Neural cell (in vitro differentiated cells): ENCODE data around the gene SNTG2. TPM values are rescaled to one million over a fixed set of nuclear protein-coding genes. Genes with fewer than 3 reads are reported as not detected.

Experiments
- H2AFZ ChIP-seq: fragments of 200-600, 300-800 bp; sonication (generic), shearing (Covaris generic); 2 replicates; pipeline ENCODE4 v1.6.0; 2014; ENCODE audit warnings: low read depth, mild to moderate bottlenecking, antibody characterized with exemption, low read length, moderate library complexity
- H3F3A ChIP-seq: fragments of 200-600 bp; shearing (Covaris generic); 2 replicates; pipeline ENCODE4 v1.6.1; 2016; ENCODE audit warnings: mild to moderate bottlenecking, moderate library complexity, mixed read lengths, antibody characterized with exemption, low read length; ENCODE audit not compliant: insufficient read depth, poor library complexity, severe bottlenecking
- H3K27ac ChIP-seq: fragments of 200-600, 300-800 bp; sonication (generic), shearing (Covaris generic); 2 replicates; pipeline ENCODE4 v1.5.1; 2014; ENCODE audit warnings: mild to moderate bottlenecking, low read length, moderate library complexity
- H3K27me3 ChIP-seq: fragments of 300-800, 200-600 bp; sonication (generic), shearing (Covaris generic); 2 replicates; pipeline ENCODE4 v1.6.0; 2014; ENCODE audit warnings: mild to moderate bottlenecking, low read depth, low read length, moderate library complexity; ENCODE audit not compliant: insufficient read depth
- H3K36me3 ChIP-seq: fragments of 300-800, 200-600 bp; sonication (generic), shearing (Covaris generic); 2 replicates; pipeline ENCODE4 v1.5.1; 2014; ENCODE audit warnings: mild to moderate bottlenecking, antibody characterized with exemption, low read length, moderate library complexity; ENCODE audit not compliant: insufficient read depth
- H3K4me2 ChIP-seq: fragments of 300-800, 200-600 bp; sonication (generic), shearing (Covaris generic); 2 replicates; pipeline ENCODE4 v1.6.0; 2014; ENCODE audit warnings: mild to moderate bottlenecking, low read length
- H3K4me3 ChIP-seq: fragments of 300-800, 200-600 bp; sonication (generic), shearing (Covaris generic); 2 replicates; pipeline ENCODE4 v1.5.1; 2014; ENCODE audit warnings: mild to moderate bottlenecking, low read length, moderate library complexity
- H3K79me2 ChIP-seq: fragments of 200-600 bp; shearing (Covaris generic); replicated peaks from 2 replicates; pipeline ENCODE4 v1.6.0; 2014; ENCODE audit warnings: mild to moderate bottlenecking, low read length, moderate library complexity; ENCODE audit not compliant: insufficient read depth
- H3K9ac ChIP-seq: fragments of 300-800, 200-600 bp; sonication (generic), shearing (Covaris generic); 2 replicates; pipeline ENCODE4 v1.6.1; 2016; ENCODE audit warnings: mild to moderate bottlenecking, low read length, mixed read lengths
- H3K9me2 ChIP-seq: fragments of 200-600 bp; shearing (Covaris generic); 2 replicates; pipeline ENCODE4 v1.6.1; 2016; ENCODE audit warnings: mild to moderate bottlenecking, low read length, mixed read lengths; ENCODE audit not compliant: insufficient read depth
- H3K9me3 ChIP-seq: fragments of 200-600, 300-800 bp; sonication (generic), shearing (Covaris generic); 2 replicates; pipeline ENCODE4 v1.6.1; 2016; ENCODE audit warnings: mild to moderate bottlenecking, mixed run types, low read length, moderate library complexity, mixed read lengths
- H4K20me1 ChIP-seq: fragments of 200-600 bp; shearing (Covaris generic); 2 replicates; pipeline ENCODE4 v1.6.1; 2016; ENCODE audit warnings: mild to moderate bottlenecking, mixed run types; ENCODE audit not compliant: insufficient read depth
- EP300 ChIP-seq: fragments of 450-650 bp; conservative IDR thresholded peaks from 2 replicates; pipeline ENCODE4 v1.6.1; 2014; ENCODE audit warnings: antibody characterized with exemption, mild to moderate bottlenecking, moderate library complexity; ENCODE audit not compliant: poor library complexity, severe bottlenecking
- EZH2 ChIP-seq: fragments of 200-600, 300-800 bp; shearing (Covaris generic), sonication (generic); IDR thresholded peaks from 2 replicates; pipeline ENCODE4 v1.6.1; 2014; ENCODE audit warnings: antibody characterized with exemption, low read length, borderline replicate concordance, mild to moderate bottlenecking; ENCODE audit not compliant: insufficient read depth, poor library complexity, severe bottlenecking
- MXI1 ChIP-seq: fragments of 450-650 bp; conservative IDR thresholded peaks from 2 replicates; pipeline ENCODE4 v1.6.1; 2014; ENCODE audit warnings: antibody characterized with exemption, mild to moderate bottlenecking; ENCODE audit not compliant: poor library complexity, severe bottlenecking
- POLR2AphosphoS5 ChIP-seq: IDR thresholded peaks from 2 replicates; pipeline ENCODE4 v1.6.1; 2012
- RAD21 ChIP-seq: fragments of 450-650 bp; conservative IDR thresholded peaks from 2 replicates; pipeline ENCODE4 v1.6.1; 2014; ENCODE audit warnings: antibody characterized with exemption, mild to moderate bottlenecking, moderate library complexity
- SMC3 ChIP-seq: fragments of 450-650 bp; conservative IDR thresholded peaks from 2 replicates; pipeline ENCODE4 v1.6.1; 2014; ENCODE audit warnings: antibody characterized with exemption, mild to moderate bottlenecking, moderate library complexity; ENCODE audit not compliant: poor library complexity
- TAF1 ChIP-seq: IDR thresholded peaks from 2 replicates; pipeline ENCODE4 v1.6.1; 2012; ENCODE audit warnings: low read depth
- polyA plus RNA-seq: library from polyadenylated mRNA; depleted of rRNA; stranded (reverse); fragments of >200 nt; gene quantifications from 2 replicates; pipeline ENCODE4 v1.2.3, GENCODE V29; 2014
- TF ChIP-seq, protein P1 (sequence below): IDR thresholded peaks from 2 replicates; pipeline ENCODE4 v1.6.1; 2012; ENCODE audit warnings: borderline replicate concordance
- TF ChIP-seq, protein P2 (sequence below): fragments of 450-650 bp; IDR thresholded peaks from 2 replicates; pipeline ENCODE4 v1.5.1; 2014; ENCODE audit warnings: antibody characterized with exemption, mild to moderate bottlenecking, moderate library complexity; ENCODE audit not compliant: poor library complexity, severe bottlenecking

SNTG2 gene
- polyA plus RNA-seq, 1 donor from 2014 or later, result not detected

DNA sequence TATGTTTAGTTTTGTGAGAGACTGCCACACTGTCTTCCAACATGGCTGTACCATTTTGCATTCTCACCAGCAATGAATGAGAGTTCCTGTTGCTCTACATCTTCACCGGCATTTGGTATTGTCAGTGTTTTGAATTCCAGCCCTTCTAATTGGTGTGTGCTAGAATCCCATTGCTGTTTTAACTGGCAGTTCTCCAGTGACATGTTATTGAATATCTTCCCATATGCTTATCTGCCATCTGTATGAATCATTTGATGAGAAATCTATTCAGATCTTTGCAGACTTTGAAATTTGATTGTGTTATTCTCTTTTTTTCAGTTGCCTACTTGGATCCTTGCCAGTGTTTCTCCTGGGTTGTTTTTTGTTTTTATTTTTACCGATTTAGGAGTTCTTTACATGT, 99.0 kb downstream of the SNTG2 start:
- no peak overlapping the region for H3K4me3 ChIP-seq
- H3K4me2 ChIP-seq, result no peak overlapping the region
- no peaks in the 10 kb centered on the region for H4K20me1 ChIP-seq
- H3K36me3 ChIP-seq, result no peaks in the 10 kb centered on the region
- H3K9ac ChIP-seq, result no peak overlapping the region
- H2AFZ ChIP-seq, result no peak overlapping the region
- TF ChIP-seq, protein P1, sequence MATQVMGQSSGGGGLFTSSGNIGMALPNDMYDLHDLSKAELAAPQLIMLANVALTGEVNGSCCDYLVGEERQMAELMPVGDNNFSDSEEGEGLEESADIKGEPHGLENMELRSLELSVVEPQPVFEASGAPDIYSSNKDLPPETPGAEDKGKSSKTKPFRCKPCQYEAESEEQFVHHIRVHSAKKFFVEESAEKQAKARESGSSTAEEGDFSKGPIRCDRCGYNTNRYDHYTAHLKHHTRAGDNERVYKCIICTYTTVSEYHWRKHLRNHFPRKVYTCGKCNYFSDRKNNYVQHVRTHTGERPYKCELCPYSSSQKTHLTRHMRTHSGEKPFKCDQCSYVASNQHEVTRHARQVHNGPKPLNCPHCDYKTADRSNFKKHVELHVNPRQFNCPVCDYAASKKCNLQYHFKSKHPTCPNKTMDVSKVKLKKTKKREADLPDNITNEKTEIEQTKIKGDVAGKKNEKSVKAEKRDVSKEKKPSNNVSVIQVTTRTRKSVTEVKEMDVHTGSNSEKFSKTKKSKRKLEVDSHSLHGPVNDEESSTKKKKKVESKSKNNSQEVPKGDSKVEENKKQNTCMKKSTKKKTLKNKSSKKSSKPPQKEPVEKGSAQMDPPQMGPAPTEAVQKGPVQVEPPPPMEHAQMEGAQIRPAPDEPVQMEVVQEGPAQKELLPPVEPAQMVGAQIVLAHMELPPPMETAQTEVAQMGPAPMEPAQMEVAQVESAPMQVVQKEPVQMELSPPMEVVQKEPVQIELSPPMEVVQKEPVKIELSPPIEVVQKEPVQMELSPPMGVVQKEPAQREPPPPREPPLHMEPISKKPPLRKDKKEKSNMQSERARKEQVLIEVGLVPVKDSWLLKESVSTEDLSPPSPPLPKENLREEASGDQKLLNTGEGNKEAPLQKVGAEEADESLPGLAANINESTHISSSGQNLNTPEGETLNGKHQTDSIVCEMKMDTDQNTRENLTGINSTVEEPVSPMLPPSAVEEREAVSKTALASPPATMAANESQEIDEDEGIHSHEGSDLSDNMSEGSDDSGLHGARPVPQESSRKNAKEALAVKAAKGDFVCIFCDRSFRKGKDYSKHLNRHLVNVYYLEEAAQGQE, result no peak
- TF ChIP-seq, protein P2, sequence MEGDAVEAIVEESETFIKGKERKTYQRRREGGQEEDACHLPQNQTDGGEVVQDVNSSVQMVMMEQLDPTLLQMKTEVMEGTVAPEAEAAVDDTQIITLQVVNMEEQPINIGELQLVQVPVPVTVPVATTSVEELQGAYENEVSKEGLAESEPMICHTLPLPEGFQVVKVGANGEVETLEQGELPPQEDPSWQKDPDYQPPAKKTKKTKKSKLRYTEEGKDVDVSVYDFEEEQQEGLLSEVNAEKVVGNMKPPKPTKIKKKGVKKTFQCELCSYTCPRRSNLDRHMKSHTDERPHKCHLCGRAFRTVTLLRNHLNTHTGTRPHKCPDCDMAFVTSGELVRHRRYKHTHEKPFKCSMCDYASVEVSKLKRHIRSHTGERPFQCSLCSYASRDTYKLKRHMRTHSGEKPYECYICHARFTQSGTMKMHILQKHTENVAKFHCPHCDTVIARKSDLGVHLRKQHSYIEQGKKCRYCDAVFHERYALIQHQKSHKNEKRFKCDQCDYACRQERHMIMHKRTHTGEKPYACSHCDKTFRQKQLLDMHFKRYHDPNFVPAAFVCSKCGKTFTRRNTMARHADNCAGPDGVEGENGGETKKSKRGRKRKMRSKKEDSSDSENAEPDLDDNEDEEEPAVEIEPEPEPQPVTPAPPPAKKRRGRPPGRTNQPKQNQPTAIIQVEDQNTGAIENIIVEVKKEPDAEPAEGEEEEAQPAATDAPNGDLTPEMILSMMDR, result no peak
- TF ChIP-seq POLR2AphosphoS5 (no peak), EZH2 (no peak), SMC3 (no peak), TAF1 (no peak), EP300 (no peak), MXI1 (no peak), RAD21 (no peak)
- no peak overlapping the region for H3K27ac ChIP-seq
- no peaks in the 10 kb centered on the region for H3K79me2 ChIP-seq
- no peaks in the 10 kb centered on the region for H3K27me3 ChIP-seq
- peaks cover 7% of the 10 kb centered on the region for H3K9me3 ChIP-seq
- no peaks in the 10 kb centered on the region for H3K9me2 ChIP-seq
- H3F3A ChIP-seq, result no peaks in the 10 kb centered on the region

DNA sequence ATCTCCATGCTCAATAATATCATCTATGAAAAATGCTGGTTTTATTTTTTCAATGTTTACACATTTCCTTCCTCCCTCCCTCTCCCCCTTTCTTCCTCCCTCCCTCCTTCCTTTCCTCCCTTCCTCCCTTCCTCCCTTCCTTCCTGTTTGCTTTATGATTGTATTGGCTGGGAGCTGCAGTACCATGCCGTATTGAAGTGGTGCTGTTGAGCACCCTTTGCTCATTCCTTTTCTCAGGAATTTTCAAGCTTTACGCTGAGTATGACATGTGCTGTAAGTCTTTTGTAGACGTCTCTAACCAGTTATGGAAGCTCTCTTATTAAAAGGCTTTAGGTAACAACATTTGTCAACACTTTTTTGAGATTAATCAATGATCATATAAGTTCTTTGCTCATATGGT, 100.4 kb downstream of the SNTG2 start:
- H3K4me3 ChIP-seq, result no peak overlapping the region
- no peaks in the 10 kb centered on the region for H3K9me2 ChIP-seq
- no peaks in the 10 kb centered on the region for H3F3A ChIP-seq
- H3K9ac ChIP-seq, result no peak overlapping the region
- no peaks in the 10 kb centered on the region for H3K36me3 ChIP-seq
- no peak overlapping the region for H3K27ac ChIP-seq
- H2AFZ ChIP-seq, result no peak overlapping the region
- H3K9me3 ChIP-seq, result peaks cover 3% of the 10 kb centered on the region
- no peaks in the 10 kb centered on the region for H4K20me1 ChIP-seq
- TF ChIP-seq EZH2 (no peak), EP300 (no peak), TAF1 (no peak), RAD21 (no peak), MXI1 (no peak), SMC3 (no peak), POLR2AphosphoS5 (no peak)
- TF ChIP-seq, protein P1, result peak; percentile 20
- TF ChIP-seq, protein P2, result peak; percentile 30
- no peaks in the 10 kb centered on the region for H3K27me3 ChIP-seq
- H3K79me2 ChIP-seq, result no peaks in the 10 kb centered on the region
- H3K4me2 ChIP-seq, result no peak overlapping the region
